DND-41 (cell line): ENCODE results near the gene ATXN7.

Experiments
- ATAC-seq: fragments of 200-7000 bp; cut with Tn5 transposase; 3 replicates; pipeline ENCODE4 v1.9.1; 2021; ENCODE audit warnings: low read depth; ENCODE audit not compliant: insufficient read depth
- DNase-seq: peaks from one replicate; pipeline ENCODE4 v3.0.0-alpha.2; 2020
- H2AFZ ChIP-seq: 2 replicates; pipeline ENCODE4 v1.6.0; 2012; ENCODE audit warnings: low read depth, low read length
- H3K27ac ChIP-seq: 2 replicates; pipeline ENCODE4 v1.5.1; 2012; ENCODE audit warnings: low read length, inconsistent platforms
- H3K27me3 ChIP-seq: fragments of 200-600 bp; sonication (generic); 2 replicates; pipeline ENCODE4 v1.6.0; 2012; ENCODE audit warnings: low read length, mild to moderate bottlenecking, inconsistent platforms; ENCODE audit not compliant: insufficient read depth, poor library complexity
- H3K36me3 ChIP-seq: 2 replicates; pipeline ENCODE4 v1.5.1; 2012; ENCODE audit warnings: low read length, inconsistent platforms; ENCODE audit not compliant: insufficient read depth
- H3K4me1 ChIP-seq: 2 replicates; pipeline ENCODE4 v1.5.1; 2012; ENCODE audit warnings: mild to moderate bottlenecking, low read length; ENCODE audit not compliant: insufficient read depth
- H3K4me2 ChIP-seq: 2 replicates; pipeline ENCODE4 v1.6.0; 2012; ENCODE audit warnings: mild to moderate bottlenecking, moderate library complexity, low read length, inconsistent platforms; ENCODE audit not compliant: insufficient read depth
- H3K4me3 ChIP-seq, 2 experiments: fragments of 200-600 bp in 1 of 2; shearing (Covaris generic) in 1 of 2; 2 replicates each; pipeline ENCODE4 v1.5.1; 2012 to 2016; ENCODE audit warnings: inconsistent platforms in 2 of 2, low read length in 2 of 2, mild to moderate bottlenecking in 2 of 2, low read depth in 1 of 2, moderate library complexity in 1 of 2
- H3K79me2 ChIP-seq: 2 replicates; pipeline ENCODE4 v1.6.0; 2012; ENCODE audit warnings: low read length, inconsistent platforms; ENCODE audit not compliant: insufficient read depth
- H3K9ac ChIP-seq: 2 replicates; pipeline ENCODE4 v1.6.0; 2012; ENCODE audit warnings: low read depth, mild to moderate bottlenecking, inconsistent platforms, low read length, moderate library complexity
- H3K9me3 ChIP-seq: 2 replicates; pipeline ENCODE4 v1.5.1; 2012; ENCODE audit warnings: low read length, moderate library complexity, mild to moderate bottlenecking, inconsistent platforms; ENCODE audit not compliant: insufficient read depth, severe bottlenecking
- H4K20me1 ChIP-seq: 2 replicates; pipeline ENCODE4 v1.6.0; 2012; ENCODE audit warnings: low read length; ENCODE audit not compliant: insufficient read depth
- CTCF ChIP-seq: IDR thresholded peaks from 2 replicates; pipeline ENCODE4 v1.5.1; 2012; ENCODE audit warnings: borderline replicate concordance, low read length, moderate library complexity, mild to moderate bottlenecking; ENCODE audit not compliant: poor library complexity, severe bottlenecking; ENCODE audit errors: extremely low read depth
- EZH2 ChIP-seq: IDR thresholded peaks from 3 replicates; pipeline ENCODE4 v1.6.1; 2012; ENCODE audit warnings: borderline replicate concordance, low read depth, mild to moderate bottlenecking, moderate library complexity, low read length, inconsistent platforms; ENCODE audit not compliant: severe bottlenecking

The ATXN7 gene

GRCh38 chr3:63877737-63878393, 14.2 kb downstream of the ATXN7 start:
- Histone ChIP-seq H3K4me2 (no peak overlapping the region), H4K20me1 (peaks cover 74% of the 10 kb centered on the region), H3K79me2 (peaks cover 99% of the 10 kb centered on the region), H3K9me3 (no peaks in the 10 kb centered on the region), H3K4me3 (no peak overlapping the region), H2AFZ (no peak overlapping the region), H3K36me3 (0 out of 2 replicates have a peak, but pooled peaks cover 4% of the 10 kb centered on the region), H3K27me3 (no peaks in the 10 kb centered on the region), H3K4me1 (no peaks in the 10 kb centered on the region), H3K9ac (no peak overlapping the region), H3K27ac (no peak overlapping the region)
- DNase-seq (no peak), ATAC-seq (no peak)
- TF ChIP-seq EZH2 (no peak), CTCF (no peak)

GRCh38 chr3:63878394-63879060, 14.9 kb downstream of the ATXN7 start:
- no peak overlapping the region for H3K27ac ChIP-seq
- H3K4me3 ChIP-seq, result no peak overlapping the region
- H3K36me3 ChIP-seq, result 0 out of 2 replicates have a peak, but pooled peaks cover 4% of the 10 kb centered on the region
- no peak for TF ChIP-seq CTCF
- no peak for TF ChIP-seq EZH2
- no peak overlapping the region for H2AFZ ChIP-seq
- no peak for DNase-seq
- peaks cover 99% of the 10 kb centered on the region for H3K79me2 ChIP-seq
- no peak for ATAC-seq
- no peaks in the 10 kb centered on the region for H3K27me3 ChIP-seq
- H4K20me1 ChIP-seq, result peaks cover 75% of the 10 kb centered on the region
- no peak overlapping the region for H3K9ac ChIP-seq
- H3K9me3 ChIP-seq, result no peaks in the 10 kb centered on the region
- no peak overlapping the region for H3K4me2 ChIP-seq
- H3K4me1 ChIP-seq, result no peaks in the 10 kb centered on the region

GRCh38 chr3:63880653-63881052, 17.0 kb downstream of the ATXN7 start:
- Histone ChIP-seq H3K4me1 (no peaks in the 10 kb centered on the region), H3K36me3 (no peaks in the 10 kb centered on the region), H3K4me3 (no peak overlapping the region), H3K27me3 (no peaks in the 10 kb centered on the region), H3K79me2 (peaks cover 96% of the 10 kb centered on the region), H3K4me2 (no peak overlapping the region), H3K9me3 (no peaks in the 10 kb centered on the region), H3K9ac (no peak overlapping the region), H4K20me1 (peaks cover 66% of the 10 kb centered on the region), H3K27ac (no peak overlapping the region), H2AFZ (no peak overlapping the region)
- DNase-seq (no peak), ATAC-seq (no peak)
- TF ChIP-seq CTCF (no peak), EZH2 (no peak)
